ENCODE measurements around the gene ALPK1. TPM values are rescaled to one million over a fixed set of nuclear protein-coding genes. Genes with fewer than 3 reads are reported as not detected.
A peak's percentile ranks its signal among the peaks of the same experiment; 100 is the strongest.

The ALPK1 gene
- total and polyA plus RNA-seq, 2 of the 4 experiments (the other 2 are of a cell fraction): 3.3 to 7.9 TPM

- H4K8ac ChIP-seq (ENCODE audit: low read depth in 2 of 2, low read length in 2 of 2): 0 out of 4 replicates have a peak overlapping the region, but pooled peaks of 1 of the 2 experiments have one; percentile 9
- H3K4me2 ChIP-seq (ENCODE audit: low read depth, low read length): no peak overlapping the region
- H3K9ac ChIP-seq (ENCODE audit: low read depth, low read length): no peak overlapping the region
- in situ Hi-C loops (cut with MboI; ENCODE audit: low sequenced_read_pairs) (no loop called here), dilution Hi-C loops (cut with HindIII; ENCODE audit: low sequenced_read_pairs, unreplicated experiment) (no loop called here), intact Hi-C loops (cut with micrococcal nuclease) (no loop called here)
- POLR2A ChIA-PET (ENCODE audit: unreplicated experiment): no interaction called here
- peak overlapping the region; percentile 69 for H2BK5ac ChIP-seq (ENCODE audit: low read depth, low read length, poor library complexity, severe bottlenecking)
- no peaks in the 10 kb centered on the region for H4K20me1 ChIP-seq (ENCODE audit: insufficient read depth, low read length)
- no peak overlapping the region; the same call in 1 of the 2 replicates for H3K18ac ChIP-seq (ENCODE audit: low read depth, low read length)
- peaks cover 4% of the 10 kb centered on the region; the same call in 1 of the 2 replicates for H3K9me3 ChIP-seq (ENCODE audit: control insufficient read depth, insufficient read depth, low read length)
- no peak overlapping the region for H4K91ac ChIP-seq (ENCODE audit: insufficient read depth, low read depth, low read length)
- no peak overlapping the region for H3K23ac ChIP-seq (ENCODE audit: low read depth, low read length)
- peaks cover 3% of the 10 kb centered on the region for H3K4me1 ChIP-seq (ENCODE audit: control insufficient read depth, insufficient read depth, low read length)
- peaks cover 9% of the 10 kb centered on the region; the same call in 1 of the 2 replicates for H3K9me1 ChIP-seq (ENCODE audit: insufficient read depth, low read length)
- H3K27me3 ChIP-seq (ENCODE audit: control insufficient read depth, insufficient read depth, low read length): no peaks in the 10 kb centered on the region
- no peak overlapping the region for H3K14ac ChIP-seq (replicated peaks; ENCODE audit: low read depth, low read length)
- no peak overlapping the region for H2AK5ac ChIP-seq (ENCODE audit: low read depth, low read length)
- no peak overlapping the region for H4K5ac ChIP-seq (ENCODE audit: low read depth, low read length)
- no peak for DNase-seq
- TF ChIP-seq RCOR1 (IDR thresholded peaks at IDR 0.05; ENCODE audit: insufficient replicate concordance, low read length) (no peak), RAD21 (IDR thresholded peaks at IDR 0.05; ENCODE audit: low read length) (no peak), CEBPB (IDR thresholded peaks at IDR 0.05; ENCODE audit: low read depth, low read length) (no peak), ELK1 (IDR thresholded peaks at IDR 0.05; ENCODE audit: borderline replicate concordance, low read depth, low read length) (no peak), CHD1 (IDR thresholded peaks at IDR 0.05; ENCODE audit: low read depth, low read length) (no peak), NFE2L2 (IDR thresholded peaks at IDR 0.05; ENCODE audit: low read depth, low read length) (no peak), POLR2A (IDR thresholded peaks at IDR 0.05; ENCODE audit: low read depth, low read length) (no peak), CTCF (conservative IDR thresholded peaks at IDR 0.05; ENCODE audit: low read depth, low read length) (no peak)
- H2AFZ ChIP-seq (replicated peaks; ENCODE audit: low read length, poor library complexity): no peak overlapping the region
- no peak overlapping the region for H3K56ac ChIP-seq (ENCODE audit: extremely low read depth, insufficient read depth, low read length)
- 0 out of 3 replicates have a peak overlapping the region, but pooled peaks have one; percentile 4 for H2BK15ac ChIP-seq (ENCODE audit: low read depth, low read length)
- H2BK120ac ChIP-seq (ENCODE audit: low read depth, low read length): no peak overlapping the region; the same call in 1 of the 2 replicates
- H3K4ac ChIP-seq (ENCODE audit: low read depth, low read length): peak overlapping the region; percentile 1; the same call in 1 of the 2 replicates
- no peak overlapping the region for H2AK9ac ChIP-seq (replicated peaks; ENCODE audit: low read depth, low read length, poor library complexity)
- WGBS, 2 experiments (ENCODE audit: extremely low coverage in 2 of 2, insufficient read length in 1 of 2): 100% methylated on average over 2 of the region's 4 CpGs; no CpG with 5 or more reads in 1 of the 2 experiments
- CTCF ChIA-PET: no interaction called here
- H3K79me1 ChIP-seq (ENCODE audit: low read depth in 1 of 2, low read length in 2 of 2): peaks cover 16 to 17% of the 10 kb centered on the region in 2 experiments
- peaks cover 3% of the 10 kb centered on the region for H3K36me3 ChIP-seq (ENCODE audit: control insufficient read depth, insufficient read depth, low read length)
- H2BK20ac ChIP-seq (ENCODE audit: low read depth, low read length): peak overlapping the region; percentile 34
- no TSS peak for BruUV-seq (replicated peaks)
- peak overlapping the region; percentile 18; the same call in 1 of the 2 replicates for H3K27ac ChIP-seq (ENCODE audit: insufficient read depth, low read length)
- no peak for ATAC-seq (ENCODE audit: low read depth)
- no peak overlapping the region for H3K4me3 ChIP-seq (ENCODE audit: insufficient read depth, low read depth, low read length)
These were observed 24.9 kb upstream of the ALPK1 start for GRCh38 chr4:112272292-112272691.
